NCI-H2227 treated with DMSO at 0.1 percent for 48 hours (cell line): ENCODE measurements around the gene PREX1.
"Not testable (repeated sequence)": the region's sequence is repeated elsewhere in the genome, so short reads cannot be mapped to it uniquely, and the experiment has no call there.

Experiments
- DNase-seq: peaks from one replicate; lab custom pipeline; 2025; lab: John Stamatoyannopoulos, UW

Gene PREX1

GRCh38 chr20:48812600-48813445, 15.0 kb downstream of the PREX1 start:
- DNase-seq, result no peak

GRCh38 chr20:48812114-48812513, 15.7 kb downstream of the PREX1 start:
- DNase-seq, result not testable (repeated sequence)

GRCh38 chr20:48809673-48810072, 18.1 kb downstream of the PREX1 start:
- DNase-seq, result no peak

GRCh38 chr20:48808382-48809034, 19.3 kb downstream of the PREX1 start:
- no peak for DNase-seq

- DNase-seq, result no peak
These were observed 20.0 kb downstream of the PREX1 start for GRCh38 chr20:48807586-48808381.

GRCh38 chr20:48807051-48807450, 20.7 kb downstream of the PREX1 start:
- DNase-seq, result no peak

- DNase-seq, result no peak
These were observed 22.1 kb downstream of the PREX1 start for GRCh38 chr20:48805716-48806115.

- no peak for DNase-seq
These were observed 22.5 kb downstream of the PREX1 start for GRCh38 chr20:48805286-48805685.

- DNase-seq, result no peak
These were observed 23.4 kb downstream of the PREX1 start for GRCh38 chr20:48804300-48804980.

- DNase-seq, result no peak
These were observed 24.4 kb downstream of the PREX1 start for GRCh38 chr20:48803176-48804053.

- no peak for DNase-seq
These were observed 25.2 kb downstream of the PREX1 start for GRCh38 chr20:48802647-48803046.

GRCh38 chr20:48802216-48802615, 25.6 kb downstream of the PREX1 start:
- DNase-seq, result no peak

GRCh38 chr20:48801197-48801596, 26.6 kb downstream of the PREX1 start:
- DNase-seq, result no peak

- no peak for DNase-seq
These were observed 27.6 kb downstream of the PREX1 start for GRCh38 chr20:48800177-48800576.

GRCh38 chr20:48799328-48800105, 28.3 kb downstream of the PREX1 start:
- no peak for DNase-seq

GRCh38 chr20:48797850-48798747, 29.7 kb downstream of the PREX1 start:
- DNase-seq, result no peak

GRCh38 chr20:48797275-48797825, 30.4 kb downstream of the PREX1 start:
- no peak for DNase-seq

GRCh38 chr20:48795732-48796131, 32.1 kb downstream of the PREX1 start:
- no peak for DNase-seq
